ENCODE data around the gene TNFRSF12A.

TNFRSF12A gene

GRCh38 chr16:3042376-3042775, 22.2 kb downstream of the TNFRSF12A start:
- Histone ChIP-seq H3K9ac (ENCODE audit: insufficient read length) (no peak overlapping the region), H3K4me3 (no peak overlapping the region), H3K9me3 (ENCODE audit: low read depth, low read length) (no peaks in the 10 kb centered on the region), H3K27ac (no peak overlapping the region), H3K36me3 (ENCODE audit: insufficient read depth, low read length) (no peaks in the 10 kb centered on the region)
- no peak for DNase-seq (ENCODE audit: low read depth, low spot score)
- no peak for TF ChIP-seq POLR2AphosphoS5 (IDR thresholded peaks at IDR 0.05; ENCODE audit: borderline replicate concordance, low read depth, low read length)
- no peak for TF ChIP-seq FOXP2 (optimal IDR thresholded peaks at IDR 0.05; ENCODE audit: control extremely low read depth, extremely low read length, insufficient read depth)
- TF ChIP-seq EZH2 (IDR thresholded peaks at IDR 0.05): no peak

- Histone ChIP-seq H3K27ac (no peak overlapping the region), H3K9me3 (ENCODE audit: low read depth, low read length) (no peaks in the 10 kb centered on the region), H3K4me3 (no peak overlapping the region), H3K36me3 (ENCODE audit: insufficient read depth, low read length) (no peaks in the 10 kb centered on the region), H3K9ac (ENCODE audit: insufficient read length) (no peak overlapping the region)
- TF ChIP-seq POLR2AphosphoS5 (IDR thresholded peaks at IDR 0.05; ENCODE audit: borderline replicate concordance, low read depth, low read length): no peak
- TF ChIP-seq FOXP2 (optimal IDR thresholded peaks at IDR 0.05; ENCODE audit: control extremely low read depth, extremely low read length, insufficient read depth): no peak
- TF ChIP-seq EZH2 (IDR thresholded peaks at IDR 0.05): no peak
- no peak for DNase-seq (ENCODE audit: low read depth, low spot score)
Observed at GRCh38 chr16:3044708-3045107, 24.5 kb downstream of the TNFRSF12A start.

- H3K9ac ChIP-seq (ENCODE audit: insufficient read length): peak within 1 kb of the TSS; percentile 70
- H3K4me3 ChIP-seq: peak within 1 kb of the TSS; percentile 82
- DNase-seq (ENCODE audit: low read depth, low spot score): no peak
- no peak within 1 kb of the TSS for H3K27ac ChIP-seq
- H3K9me3 ChIP-seq (ENCODE audit: low read depth, low read length): no peaks in the 10 kb centered on the region
- TF ChIP-seq FOXP2 (optimal IDR thresholded peaks at IDR 0.05; ENCODE audit: control extremely low read depth, extremely low read length, insufficient read depth) (no peak), POLR2AphosphoS5 (IDR thresholded peaks at IDR 0.05; ENCODE audit: borderline replicate concordance, low read depth, low read length) (no peak), EZH2 (IDR thresholded peaks at IDR 0.05) (no peak)
- no peaks in the 10 kb centered on the region for H3K36me3 ChIP-seq (ENCODE audit: insufficient read depth, low read length)
Observed at GRCh38 chr16:3045758-3046640, 25.8 kb downstream of the TNFRSF12A start, which contains the start of gene MMP25. TSS of gene MMP25 (plus strand) at chr16:3046561. CDS start at chr16:3046918, 357 bp downstream.

- H3K27ac ChIP-seq: no peak overlapping the region
Observed at GRCh38 chr16:3046641-3047386, 26.6 kb downstream of the TNFRSF12A start.

DNA sequence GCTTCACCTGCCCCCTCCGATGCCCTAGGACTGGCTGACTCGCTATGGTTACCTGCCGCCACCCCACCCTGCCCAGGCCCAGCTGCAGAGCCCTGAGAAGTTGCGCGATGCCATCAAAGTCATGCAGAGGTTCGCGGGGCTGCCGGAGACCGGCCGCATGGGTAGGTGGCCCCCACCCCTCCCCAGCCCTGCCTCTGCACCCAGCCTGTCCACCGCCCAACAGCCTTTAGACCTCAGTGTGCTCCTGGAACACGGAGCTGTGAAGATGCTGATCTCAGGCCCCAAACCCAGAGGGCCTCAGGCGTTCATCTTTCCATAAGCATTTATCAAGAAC, 27.2 kb downstream of the TNFRSF12A start:
- no peaks in the 10 kb centered on the region for H3K36me3 ChIP-seq (ENCODE audit: insufficient read depth, low read length)
- no peak overlapping the region for H3K27ac ChIP-seq
- no peak for DNase-seq (ENCODE audit: low read depth, low spot score)
- no peak overlapping the region for H3K9ac ChIP-seq (ENCODE audit: insufficient read length)
- H3K4me3 ChIP-seq: no peak overlapping the region
- TF ChIP-seq EZH2 (IDR thresholded peaks at IDR 0.05): no peak
- TF ChIP-seq POLR2AphosphoS5 (IDR thresholded peaks at IDR 0.05; ENCODE audit: borderline replicate concordance, low read depth, low read length): no peak
- TF ChIP-seq FOXP2 (optimal IDR thresholded peaks at IDR 0.05; ENCODE audit: control extremely low read depth, extremely low read length, insufficient read depth): no peak
- H3K9me3 ChIP-seq (ENCODE audit: low read depth, low read length): no peaks in the 10 kb centered on the region

More at GRCh38 chr16:3046641-3047386, 26.6 kb downstream of the TNFRSF12A start:
- Histone ChIP-seq H3K9ac (ENCODE audit: insufficient read length) (peak overlapping the region; percentile 70), H3K4me3 (peak overlapping the region; percentile 82), H3K9me3 (ENCODE audit: low read depth, low read length) (no peaks in the 10 kb centered on the region), H3K36me3 (ENCODE audit: insufficient read depth, low read length) (no peaks in the 10 kb centered on the region)
- no peak for TF ChIP-seq POLR2AphosphoS5 (IDR thresholded peaks at IDR 0.05; ENCODE audit: borderline replicate concordance, low read depth, low read length)
- TF ChIP-seq EZH2 (IDR thresholded peaks at IDR 0.05): no peak
- TF ChIP-seq FOXP2 (optimal IDR thresholded peaks at IDR 0.05; ENCODE audit: control extremely low read depth, extremely low read length, insufficient read depth): no peak
- no peak for DNase-seq (ENCODE audit: low read depth, low spot score)

DNA sequence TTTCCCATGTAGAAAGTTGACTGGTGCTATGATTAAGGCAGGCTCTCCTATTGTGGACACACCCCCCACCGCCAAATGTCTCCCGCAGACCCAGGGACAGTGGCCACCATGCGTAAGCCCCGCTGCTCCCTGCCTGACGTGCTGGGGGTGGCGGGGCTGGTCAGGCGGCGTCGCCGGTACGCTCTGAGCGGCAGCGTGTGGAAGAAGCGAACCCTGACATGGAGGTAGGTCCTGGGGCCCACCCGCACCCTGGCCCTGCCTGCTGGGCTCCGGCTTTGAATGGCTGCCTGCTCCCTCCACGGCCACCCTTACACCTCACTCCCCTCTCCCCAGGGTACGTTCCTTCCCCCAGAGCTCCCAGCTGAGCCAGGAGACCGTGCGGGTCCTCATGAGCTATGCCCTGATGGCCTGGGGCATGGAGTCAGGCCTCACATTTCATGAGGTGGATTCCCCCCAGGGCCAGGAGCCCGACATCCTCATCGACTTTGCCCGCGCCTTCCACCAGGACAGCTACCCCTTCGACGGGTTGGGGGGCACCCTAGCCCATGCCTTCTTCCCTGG, 29.8 kb downstream of the TNFRSF12A start:
- TF ChIP-seq FOXP2 (optimal IDR thresholded peaks at IDR 0.05; ENCODE audit: control extremely low read depth, extremely low read length, insufficient read depth) (no peak), EZH2 (IDR thresholded peaks at IDR 0.05) (no peak), POLR2AphosphoS5 (IDR thresholded peaks at IDR 0.05; ENCODE audit: borderline replicate concordance, low read depth, low read length) (no peak)
- H3K9ac ChIP-seq (ENCODE audit: insufficient read length): no peak overlapping the region
- no peak for DNase-seq (ENCODE audit: low read depth, low spot score)
- H3K9me3 ChIP-seq (ENCODE audit: low read depth, low read length): no peaks in the 10 kb centered on the region
- H3K27ac ChIP-seq: no peak overlapping the region
- no peaks in the 10 kb centered on the region for H3K36me3 ChIP-seq (ENCODE audit: insufficient read depth, low read length)
- no peak overlapping the region for H3K4me3 ChIP-seq

DNA sequence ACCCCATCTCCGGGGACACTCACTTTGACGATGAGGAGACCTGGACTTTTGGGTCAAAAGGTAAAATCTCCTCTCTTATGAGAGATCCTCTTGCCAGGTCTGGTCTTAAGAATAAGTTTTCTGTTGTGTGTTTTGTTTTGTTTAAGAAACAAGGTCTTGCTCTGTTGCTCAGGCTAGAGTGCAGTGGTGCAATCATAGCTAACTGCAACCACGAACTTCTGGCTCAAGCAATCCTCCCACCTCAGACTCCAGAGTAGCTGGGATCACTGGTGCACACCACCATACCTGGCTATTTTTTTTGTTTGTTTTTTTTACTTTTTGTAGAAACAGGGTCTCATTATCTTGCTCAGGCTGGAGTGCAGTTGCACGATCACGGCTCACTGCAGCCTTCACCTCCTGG, 30.3 kb downstream of the TNFRSF12A start:
- no peak overlapping the region for H3K27ac ChIP-seq
- no peak for DNase-seq (ENCODE audit: low read depth, low spot score)
- no peak overlapping the region for H3K4me3 ChIP-seq
- H3K36me3 ChIP-seq (ENCODE audit: insufficient read depth, low read length): no peaks in the 10 kb centered on the region
- no peaks in the 10 kb centered on the region for H3K9me3 ChIP-seq (ENCODE audit: low read depth, low read length)
- no peak overlapping the region for H3K9ac ChIP-seq (ENCODE audit: insufficient read length)
- TF ChIP-seq EZH2 (IDR thresholded peaks at IDR 0.05) (no peak), POLR2AphosphoS5 (IDR thresholded peaks at IDR 0.05; ENCODE audit: borderline replicate concordance, low read depth, low read length) (no peak), FOXP2 (optimal IDR thresholded peaks at IDR 0.05; ENCODE audit: control extremely low read depth, extremely low read length, insufficient read depth) (no peak)

- TF ChIP-seq POLR2AphosphoS5 (IDR thresholded peaks at IDR 0.05; ENCODE audit: borderline replicate concordance, low read depth, low read length): no peak
- no peak for TF ChIP-seq EZH2 (IDR thresholded peaks at IDR 0.05)
- TF ChIP-seq FOXP2 (optimal IDR thresholded peaks at IDR 0.05; ENCODE audit: control extremely low read depth, extremely low read length, insufficient read depth): no peak
- Histone ChIP-seq H3K9ac (ENCODE audit: insufficient read length) (no peak overlapping the region), H3K4me3 (no peak overlapping the region), H3K36me3 (ENCODE audit: insufficient read depth, low read length) (no peaks in the 10 kb centered on the region), H3K27ac (no peak overlapping the region), H3K9me3 (ENCODE audit: low read depth, low read length) (no peaks in the 10 kb centered on the region)
- no peak for DNase-seq (ENCODE audit: low read depth, low spot score)
Observed at GRCh38 chr16:3051009-3051408, 30.8 kb downstream of the TNFRSF12A start.

Data from SK-N-MC (cell line).